ENCODE measurements around the gene GADD45B. TPM values are rescaled to one million over a fixed set of nuclear protein-coding genes. Genes with fewer than 3 reads are reported as not detected.
"Not testable (repeated sequence)": the region's sequence is repeated elsewhere in the genome, so short reads cannot be mapped to it uniquely, and the experiment has no call there.

GADD45B gene
- total RNA-seq, 6 experiments from 2014 or later: 35.5 to 55.7 (median 39.1) TPM

DNA sequence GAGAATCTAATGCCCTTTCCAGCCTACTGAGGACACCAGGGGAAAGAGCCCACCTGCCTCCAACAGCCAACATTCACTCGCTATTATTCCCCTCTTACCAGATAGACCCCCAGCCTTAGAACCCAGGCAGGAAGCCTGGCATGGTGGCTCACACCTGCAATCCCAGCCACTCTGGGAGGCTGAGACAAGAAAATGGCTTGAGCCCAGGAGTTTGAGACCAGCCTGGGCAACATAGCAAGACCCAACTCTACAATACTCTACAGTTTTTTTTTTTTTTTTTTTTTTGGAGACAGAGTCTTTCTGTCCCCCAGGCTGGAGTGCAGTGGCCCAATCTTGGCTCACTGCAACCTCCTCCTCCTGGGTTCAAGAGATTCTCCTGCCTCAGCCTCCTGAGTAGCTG is 15.7 kb upstream of the GADD45B start:
- no peak for DNase-seq
- H3K9me3 Mint-ChIP-seq: no peaks in the 10 kb centered on the region
- H3K4me1 Mint-ChIP-seq (ENCODE audit: low read depth): peaks cover 25% of the 10 kb centered on the region
- no peaks in the 10 kb centered on the region; the same call in 1 of the 2 replicates for H3K36me3 Mint-ChIP-seq (ENCODE audit: low read depth)
- no peak overlapping the region for H3K27ac Mint-ChIP-seq
- no peak overlapping the region for H3K4me3 Mint-ChIP-seq
- TF ChIP-seq, protein P1, sequence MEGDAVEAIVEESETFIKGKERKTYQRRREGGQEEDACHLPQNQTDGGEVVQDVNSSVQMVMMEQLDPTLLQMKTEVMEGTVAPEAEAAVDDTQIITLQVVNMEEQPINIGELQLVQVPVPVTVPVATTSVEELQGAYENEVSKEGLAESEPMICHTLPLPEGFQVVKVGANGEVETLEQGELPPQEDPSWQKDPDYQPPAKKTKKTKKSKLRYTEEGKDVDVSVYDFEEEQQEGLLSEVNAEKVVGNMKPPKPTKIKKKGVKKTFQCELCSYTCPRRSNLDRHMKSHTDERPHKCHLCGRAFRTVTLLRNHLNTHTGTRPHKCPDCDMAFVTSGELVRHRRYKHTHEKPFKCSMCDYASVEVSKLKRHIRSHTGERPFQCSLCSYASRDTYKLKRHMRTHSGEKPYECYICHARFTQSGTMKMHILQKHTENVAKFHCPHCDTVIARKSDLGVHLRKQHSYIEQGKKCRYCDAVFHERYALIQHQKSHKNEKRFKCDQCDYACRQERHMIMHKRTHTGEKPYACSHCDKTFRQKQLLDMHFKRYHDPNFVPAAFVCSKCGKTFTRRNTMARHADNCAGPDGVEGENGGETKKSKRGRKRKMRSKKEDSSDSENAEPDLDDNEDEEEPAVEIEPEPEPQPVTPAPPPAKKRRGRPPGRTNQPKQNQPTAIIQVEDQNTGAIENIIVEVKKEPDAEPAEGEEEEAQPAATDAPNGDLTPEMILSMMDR (IDR thresholded peaks at IDR 0.05): no peak
- peaks cover 3% of the 10 kb centered on the region for H3K27me3 Mint-ChIP-seq (ENCODE audit: insufficient read depth)

DNA sequence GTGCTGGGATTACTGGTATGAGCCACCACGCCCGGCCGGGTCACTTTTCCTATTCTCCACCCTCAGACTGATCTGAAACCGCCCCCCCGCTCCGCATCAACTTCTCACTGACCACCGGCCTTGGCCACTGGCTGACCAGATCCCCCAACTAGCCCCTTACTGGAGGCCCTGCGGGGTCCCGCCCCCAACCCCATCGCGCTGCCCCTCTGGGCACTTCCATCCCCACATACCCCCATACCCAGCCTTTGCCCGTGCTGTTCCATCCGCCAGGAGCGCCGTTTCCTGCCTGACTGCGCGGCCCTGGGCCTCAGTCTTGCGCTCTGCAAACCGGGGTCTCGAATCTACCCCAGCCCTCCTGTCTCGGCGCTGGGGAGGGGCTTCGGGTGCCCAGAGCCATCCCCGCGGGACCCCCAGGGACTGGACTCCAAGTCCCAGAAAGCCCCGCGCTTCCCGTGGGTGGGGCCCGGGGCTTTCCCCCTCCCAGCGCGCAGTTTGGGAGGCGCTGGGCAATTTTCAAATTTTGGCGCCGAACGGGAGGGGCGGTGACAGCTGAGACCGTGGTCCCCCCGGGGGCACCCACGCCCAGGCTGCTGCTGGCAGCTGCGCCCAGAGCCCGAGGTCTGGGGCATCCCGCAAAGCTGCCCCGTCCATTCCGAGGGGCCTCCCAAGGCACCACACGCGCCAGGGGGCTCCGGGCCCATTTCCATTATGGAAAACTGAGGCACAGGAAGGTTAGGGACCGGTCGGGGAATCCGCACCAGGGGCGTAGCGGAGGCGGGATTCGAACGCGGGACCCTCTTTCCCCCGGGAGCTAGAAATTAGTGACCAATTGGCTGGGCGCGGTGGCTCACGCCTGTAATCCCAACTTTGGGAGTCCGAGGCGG is 13.9 kb upstream of the GADD45B start:
- TF ChIP-seq, protein P1 (IDR thresholded peaks at IDR 0.05): peak; percentile 44
- H3K36me3 Mint-ChIP-seq (ENCODE audit: low read depth): no peaks in the 10 kb centered on the region; the same call in 1 of the 2 replicates
- H3K9me3 Mint-ChIP-seq: no peaks in the 10 kb centered on the region
- H3K4me3 Mint-ChIP-seq: peak overlapping the region; percentile 93
- peak overlapping the region; percentile 90 for H3K27ac Mint-ChIP-seq
- DNase-seq: peak; percentile 50
- H3K27me3 Mint-ChIP-seq (ENCODE audit: insufficient read depth): peaks cover 3% of the 10 kb centered on the region
- H3K4me1 Mint-ChIP-seq (ENCODE audit: low read depth): peaks cover 21% of the 10 kb centered on the region

DNA sequence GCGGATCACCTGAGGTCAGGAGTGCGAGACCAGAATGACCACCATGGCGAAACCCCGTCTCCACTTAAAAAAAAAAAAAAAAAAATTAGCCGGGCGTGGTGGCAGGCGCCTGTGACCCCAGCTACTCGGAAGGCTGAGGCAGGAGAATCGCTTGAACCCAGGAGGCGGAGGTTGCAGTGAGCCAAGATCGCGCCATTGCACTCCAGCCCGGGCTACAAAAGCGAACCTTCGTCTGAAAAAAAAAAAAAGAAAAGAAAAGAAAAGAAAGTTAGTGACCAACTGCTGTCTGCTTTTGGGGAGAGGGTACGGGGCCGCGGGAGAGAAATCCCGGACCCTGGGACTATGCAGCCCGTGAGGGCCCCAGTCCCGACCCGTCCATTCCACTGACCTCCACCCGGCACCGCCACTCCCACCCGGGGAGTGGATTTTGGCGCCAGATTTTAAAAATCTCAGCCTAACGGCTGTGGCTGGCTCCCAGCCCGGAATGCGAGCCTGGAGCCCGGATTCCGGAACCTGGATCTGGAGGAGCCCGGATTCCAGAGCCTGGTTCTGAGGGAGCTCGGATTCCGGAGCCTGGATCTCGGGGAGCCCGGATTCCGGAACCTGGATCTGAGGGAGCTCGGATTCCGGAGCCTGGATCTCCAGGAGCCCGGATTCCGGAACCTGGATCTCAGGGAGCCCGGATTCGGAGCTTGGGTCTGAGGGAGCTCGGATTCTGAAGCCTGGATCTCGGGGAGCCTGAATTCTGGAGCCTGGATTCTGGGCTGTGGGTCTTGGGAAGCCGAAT is 13.1 kb upstream of the GADD45B start:
- peaks cover 14% of the 10 kb centered on the region for H3K4me1 Mint-ChIP-seq (ENCODE audit: low read depth)
- peak overlapping the region; percentile 88 for H3K27ac Mint-ChIP-seq
- TF ChIP-seq, protein P1 (IDR thresholded peaks at IDR 0.05): no peak
- H3K27me3 Mint-ChIP-seq (ENCODE audit: insufficient read depth): peaks cover 3% of the 10 kb centered on the region
- H3K4me3 Mint-ChIP-seq: peak overlapping the region; percentile 93
- DNase-seq: peak; percentile 98
- no peaks in the 10 kb centered on the region for H3K36me3 Mint-ChIP-seq (ENCODE audit: low read depth)
- no peaks in the 10 kb centered on the region for H3K9me3 Mint-ChIP-seq

DNA sequence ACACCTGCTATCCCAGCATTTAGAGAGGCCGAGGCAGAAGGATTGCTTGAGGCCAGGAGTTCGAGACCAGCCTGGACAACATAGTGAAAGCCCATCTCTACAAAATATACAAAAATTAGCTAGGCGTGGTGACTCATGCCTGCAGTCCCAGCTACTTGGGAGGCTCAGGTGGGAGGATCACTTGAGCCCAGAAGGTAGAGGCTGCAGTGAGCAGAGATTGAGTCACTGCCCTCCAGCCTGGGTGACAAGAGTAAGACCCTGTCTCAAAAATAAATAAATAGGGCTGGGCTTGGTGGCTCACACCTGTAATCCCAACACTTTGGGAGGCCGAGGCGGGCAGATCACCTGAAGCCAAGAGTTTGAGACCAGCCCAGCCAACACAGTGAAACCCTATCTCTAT is 12.2 kb upstream of the GADD45B start:
- not testable (repeated sequence) for H3K27me3 Mint-ChIP-seq (ENCODE audit: insufficient read depth); H3K27ac Mint-ChIP-seq; DNase-seq; H3K9me3 Mint-ChIP-seq; H3K4me3 Mint-ChIP-seq; H3K36me3 Mint-ChIP-seq (ENCODE audit: low read depth)
- H3K4me1 Mint-ChIP-seq (ENCODE audit: low read depth): peaks cover 18% of the 10 kb centered on the region

DNA sequence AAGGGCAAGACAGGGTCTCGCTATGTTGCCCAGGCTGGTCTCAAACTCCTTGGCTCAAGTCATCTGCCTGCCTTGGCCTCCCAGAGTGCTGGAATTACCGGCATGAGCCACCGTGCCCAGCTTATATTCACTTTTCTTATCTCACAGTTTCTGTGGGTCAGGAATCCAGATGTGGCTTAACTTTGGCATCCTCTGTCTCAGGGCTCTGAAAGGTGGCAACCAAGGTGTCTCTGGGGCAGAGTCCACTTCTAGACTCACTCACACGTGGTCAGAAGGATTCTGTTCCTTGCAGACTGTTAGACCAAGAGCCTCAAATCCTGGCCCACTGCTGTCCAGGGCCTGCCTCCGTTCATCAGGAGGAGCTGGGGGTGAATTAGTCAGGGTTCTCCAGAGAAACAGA is 11.5 kb upstream of the GADD45B start:
- Mint-ChIP-seq H3K36me3 (ENCODE audit: low read depth) (no peaks in the 10 kb centered on the region), H3K4me3 (no peak overlapping the region), H3K4me1 (ENCODE audit: low read depth) (peaks cover 25% of the 10 kb centered on the region), H3K27me3 (ENCODE audit: insufficient read depth) (peaks cover 3% of the 10 kb centered on the region), H3K27ac (no peak overlapping the region), H3K9me3 (no peaks in the 10 kb centered on the region)
- TF ChIP-seq, protein P1 (IDR thresholded peaks at IDR 0.05): no peak
- no peak for DNase-seq

DNA sequence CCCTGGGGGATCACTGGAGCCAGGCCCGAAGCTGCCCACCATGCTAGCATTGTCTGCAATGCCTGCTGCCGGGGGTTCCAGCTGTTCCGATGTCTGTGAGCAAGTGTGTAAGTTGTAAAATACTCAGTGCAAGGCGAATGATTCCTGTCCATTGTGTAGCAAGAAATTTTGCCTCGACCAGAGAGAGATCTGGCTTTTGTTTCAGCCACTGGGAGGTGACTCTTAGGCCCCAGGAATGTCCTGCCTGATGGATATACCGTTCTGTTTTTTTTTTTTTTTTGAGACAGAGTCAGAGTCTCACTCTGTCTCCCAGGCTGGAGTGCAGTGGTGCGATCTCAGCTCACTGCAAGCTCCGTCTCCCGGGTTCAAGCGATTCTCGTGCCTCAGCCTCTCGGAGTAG is 7.3 kb upstream of the GADD45B start:
- TF ChIP-seq, protein P1 (IDR thresholded peaks at IDR 0.05): no peak
- peaks cover 17% of the 10 kb centered on the region for H3K4me1 Mint-ChIP-seq (ENCODE audit: low read depth)
- no peak overlapping the region for H3K27ac Mint-ChIP-seq
- H3K4me3 Mint-ChIP-seq: no peak overlapping the region
- H3K9me3 Mint-ChIP-seq: no peaks in the 10 kb centered on the region
- no peak for DNase-seq
- no peaks in the 10 kb centered on the region; the same call in none of the 2 replicates for H3K27me3 Mint-ChIP-seq (ENCODE audit: insufficient read depth)
- H3K36me3 Mint-ChIP-seq (ENCODE audit: low read depth): no peaks in the 10 kb centered on the region

Data from HFFc6 (cell line).